ENCODE results near the gene XPO4. TPM values are rescaled to one million over a fixed set of nuclear protein-coding genes. Genes with fewer than 3 reads are reported as not detected.

Gene XPO4
- total RNA-seq, 2 experiments from 2014 or later: 24.8 to 25.1 TPM

GRCh38 chr13:20825477-20825875 is 77.1 kb downstream of the XPO4 start:
- CTCF ChIA-PET: interaction anchor here (0.6 to 1.1 kb wide), 2 partner anchors 331 to 638 kb away, joined by 3 to 4 read pairs; no protein-coding TSS in a partner anchor
- no peak overlapping the region for H3K27ac Mint-ChIP-seq
- H3K9me3 Mint-ChIP-seq: no peaks in the 10 kb centered on the region
- H3K36me3 Mint-ChIP-seq: peaks cover 11% of the 10 kb centered on the region
- POLR2A ChIA-PET: no interaction called here
- H3K4me1 Mint-ChIP-seq (ENCODE audit: low read depth): peaks cover 18% of the 10 kb centered on the region
- H3K4me3 Mint-ChIP-seq: no peak overlapping the region
- intact Hi-C loops (cut with micrococcal nuclease): no loop called here
- no peak for DNase-seq
- H3K27me3 Mint-ChIP-seq: no peaks in the 10 kb centered on the region

- no peaks in the 10 kb centered on the region for H3K27me3 Mint-ChIP-seq
- DNase-seq: no peak
- H3K4me1 Mint-ChIP-seq (ENCODE audit: low read depth): peaks cover 22% of the 10 kb centered on the region
- ChIA-PET CTCF (interaction anchor here (1.1 to 1.3 kb wide), 2 partner anchors 330 to 331 kb away, joined by 3 to 4 read pairs; no protein-coding TSS in a partner anchor), POLR2A (no interaction called here)
- peaks cover 11% of the 10 kb centered on the region for H3K36me3 Mint-ChIP-seq
- no peak overlapping the region for H3K27ac Mint-ChIP-seq
- intact Hi-C loops (cut with micrococcal nuclease): no loop called here
- no peak overlapping the region for H3K4me3 Mint-ChIP-seq
- no peaks in the 10 kb centered on the region for H3K9me3 Mint-ChIP-seq
These were observed 77.6 kb downstream of the XPO4 start for GRCh38 chr13:20824762-20825476.

- POLR2A ChIA-PET: interaction anchor here (1.0 kb wide), 1 partner anchor 50 kb away, joined by 4 read pairs; the partner anchor contains the start of gene EEF1AKMT1
These were observed 79.5 kb downstream of the XPO4 start for GRCh38 chr13:20823071-20823470.

GRCh38 chr13:20822406-20822805 is 80.1 kb downstream of the XPO4 start:
- POLR2A ChIA-PET: no interaction called here
- peaks cover 16% of the 10 kb centered on the region for H3K36me3 Mint-ChIP-seq
- intact Hi-C loops (cut with micrococcal nuclease): no loop called here

More at GRCh38 chr13:20823071-20823470, 79.5 kb downstream of the XPO4 start:
- CTCF ChIA-PET: interaction anchor here (2.2 kb wide), 1 partner anchor 17 kb away, joined by 6 read pairs; no protein-coding TSS in a partner anchor
- H3K4me1 Mint-ChIP-seq (ENCODE audit: low read depth): peaks cover 15% of the 10 kb centered on the region
- H3K4me3 Mint-ChIP-seq: no peak overlapping the region
- no peaks in the 10 kb centered on the region for H3K27me3 Mint-ChIP-seq
- no peak overlapping the region for H3K27ac Mint-ChIP-seq
- no peaks in the 10 kb centered on the region for H3K9me3 Mint-ChIP-seq
- intact Hi-C loops (cut with micrococcal nuclease): no loop called here
- peaks cover 16% of the 10 kb centered on the region for H3K36me3 Mint-ChIP-seq
- no peak for DNase-seq

GRCh38 chr13:20819715-20820114 is 82.8 kb downstream of the XPO4 start:
- CTCF ChIA-PET: interaction anchor here (1.7 kb wide), 1 partner anchor 8 kb away, joined by 7 read pairs; no protein-coding TSS in a partner anchor
- peaks cover 15% of the 10 kb centered on the region for H3K4me1 Mint-ChIP-seq (ENCODE audit: low read depth)
- intact Hi-C loops (cut with micrococcal nuclease): no loop called here
- H3K9me3 Mint-ChIP-seq: no peaks in the 10 kb centered on the region
- H3K4me3 Mint-ChIP-seq: no peak overlapping the region
- no peak overlapping the region for H3K27ac Mint-ChIP-seq
- DNase-seq: no peak
- H3K36me3 Mint-ChIP-seq: peaks cover 16% of the 10 kb centered on the region
- POLR2A ChIA-PET: no interaction called here
- H3K27me3 Mint-ChIP-seq: no peaks in the 10 kb centered on the region

More at GRCh38 chr13:20822406-20822805, 80.1 kb downstream of the XPO4 start:
- Mint-ChIP-seq H3K27ac (no peak overlapping the region), H3K4me1 (ENCODE audit: low read depth) (peaks cover 15% of the 10 kb centered on the region), H3K27me3 (no peaks in the 10 kb centered on the region), H3K9me3 (no peaks in the 10 kb centered on the region), H3K4me3 (no peak overlapping the region)
- DNase-seq: no peak
- CTCF ChIA-PET: interaction anchor here (0.9 to 2.2 kb wide), 4 partner anchors 16 to 334 kb away, joined by 3 to 12 read pairs (median 5); partner anchors contain the start of gene EEF1AKMT1

- Mint-ChIP-seq H3K27ac (no peak overlapping the region), H3K4me3 (no peak overlapping the region), H3K27me3 (no peaks in the 10 kb centered on the region), H3K9me3 (no peaks in the 10 kb centered on the region), H3K36me3 (peaks cover 9% of the 10 kb centered on the region), H3K4me1 (ENCODE audit: low read depth) (peaks cover 4% of the 10 kb centered on the region)
- CTCF ChIA-PET: interaction anchor here (3.1 kb wide), 1 partner anchor 13 kb away, joined by 15 read pairs; no protein-coding TSS in a partner anchor
- intact Hi-C loops (cut with micrococcal nuclease): no loop called here
- DNase-seq: no peak
- POLR2A ChIA-PET: no interaction called here
These were observed 87.1 kb downstream of the XPO4 start for GRCh38 chr13:20815464-20815863.

GRCh38 chr13:20814224-20814910 is 88.2 kb downstream of the XPO4 start:
- H3K27me3 Mint-ChIP-seq: no peaks in the 10 kb centered on the region
- CTCF ChIA-PET: interaction anchor here (3.1 kb wide), 1 partner anchor 14 kb away, joined by 15 read pairs; no protein-coding TSS in a partner anchor
- no peaks in the 10 kb centered on the region for H3K9me3 Mint-ChIP-seq
- no peak overlapping the region for H3K27ac Mint-ChIP-seq
- intact Hi-C loops (cut with micrococcal nuclease): no loop called here
- peaks cover 9% of the 10 kb centered on the region for H3K36me3 Mint-ChIP-seq
- H3K4me3 Mint-ChIP-seq: no peak overlapping the region
- POLR2A ChIA-PET: no interaction called here
- DNase-seq: no peak
- no peaks in the 10 kb centered on the region for H3K4me1 Mint-ChIP-seq (ENCODE audit: low read depth)

GRCh38 chr13:20812890-20813289 is 89.7 kb downstream of the XPO4 start:
- POLR2A ChIA-PET: no interaction called here
- CTCF ChIA-PET: no interaction called here
- Mint-ChIP-seq H3K27ac (no peak overlapping the region), H3K27me3 (no peaks in the 10 kb centered on the region), H3K9me3 (no peaks in the 10 kb centered on the region), H3K4me3 (no peak overlapping the region), H3K4me1 (ENCODE audit: low read depth) (no peaks in the 10 kb centered on the region), H3K36me3 (peaks cover 16% of the 10 kb centered on the region)
- DNase-seq: no peak
- intact Hi-C loops (cut with micrococcal nuclease): no loop called here

GRCh38 chr13:20810808-20811207 is 91.7 kb downstream of the XPO4 start:
- intact Hi-C loops (cut with micrococcal nuclease): no loop called here
- DNase-seq: no peak
- ChIA-PET CTCF (interaction anchor here (0.9 to 1.6 kb wide), 2 partner anchors 18 to 316 kb away, joined by 4 to 5 read pairs; no protein-coding TSS in a partner anchor), POLR2A (no interaction called here)
- H3K27ac Mint-ChIP-seq: no peak overlapping the region
- peaks cover 20% of the 10 kb centered on the region for H3K36me3 Mint-ChIP-seq
- H3K4me1 Mint-ChIP-seq (ENCODE audit: low read depth): no peaks in the 10 kb centered on the region
- no peaks in the 10 kb centered on the region for H3K9me3 Mint-ChIP-seq
- no peaks in the 10 kb centered on the region for H3K27me3 Mint-ChIP-seq
- H3K4me3 Mint-ChIP-seq: no peak overlapping the region

GRCh38 chr13:20808874-20809273 is 93.7 kb downstream of the XPO4 start:
- CTCF ChIA-PET: no interaction called here

GRCh38 chr13:20803180-20803965 is 99.2 kb downstream of the XPO4 start:
- intact Hi-C loops (cut with micrococcal nuclease): no loop called here
- no peak overlapping the region for H3K27ac Mint-ChIP-seq
- no peak overlapping the region for H3K4me3 Mint-ChIP-seq
- ChIA-PET POLR2A (no interaction called here), CTCF (no interaction called here)
- no peaks in the 10 kb centered on the region for H3K9me3 Mint-ChIP-seq
- H3K4me1 Mint-ChIP-seq (ENCODE audit: low read depth): peaks cover 12% of the 10 kb centered on the region
- peaks cover 12% of the 10 kb centered on the region for H3K36me3 Mint-ChIP-seq
- no peaks in the 10 kb centered on the region for H3K27me3 Mint-ChIP-seq
- DNase-seq: no peak

More at GRCh38 chr13:20808874-20809273, 93.7 kb downstream of the XPO4 start:
- H3K27ac Mint-ChIP-seq: no peak overlapping the region
- no peaks in the 10 kb centered on the region for H3K4me1 Mint-ChIP-seq (ENCODE audit: low read depth)
- peaks cover 20% of the 10 kb centered on the region for H3K36me3 Mint-ChIP-seq
- no peaks in the 10 kb centered on the region for H3K27me3 Mint-ChIP-seq
- no peaks in the 10 kb centered on the region for H3K9me3 Mint-ChIP-seq
- no peak overlapping the region for H3K4me3 Mint-ChIP-seq
- DNase-seq: no peak
- intact Hi-C loops (cut with micrococcal nuclease): no loop called here
- POLR2A ChIA-PET: no interaction called here

- no peak overlapping the region for H3K4me3 Mint-ChIP-seq
- H3K9me3 Mint-ChIP-seq: no peaks in the 10 kb centered on the region
- no peak for DNase-seq
- intact Hi-C loops (cut with micrococcal nuclease): no loop called here
- peaks cover 13% of the 10 kb centered on the region for H3K36me3 Mint-ChIP-seq
- POLR2A ChIA-PET: no interaction called here
- CTCF ChIA-PET: no interaction called here
- H3K4me1 Mint-ChIP-seq (ENCODE audit: low read depth): peaks cover 25% of the 10 kb centered on the region
- no peak overlapping the region for H3K27ac Mint-ChIP-seq
- no peaks in the 10 kb centered on the region for H3K27me3 Mint-ChIP-seq
These were observed 100.8 kb downstream of the XPO4 start for GRCh38 chr13:20801707-20802106.
